Caco-2 (cell line): Measurements from ENCODE around the gene FGF5. TPM values are rescaled to one million over a fixed set of nuclear protein-coding genes. Genes with fewer than 3 reads are reported as not detected.

Source experiments
- BruUV-seq: library from RNA; stranded (reverse); fragments of 400-500 nt; replicated peaks from 2 replicates; lab custom pipeline; 2021; lab: Mats Ljungman, UMichigan
- CTCF ChIA-PET: fragments of 300-600 bp; sonication (Branson Sonifier 250); formaldehyde crosslinking; loops from one replicate; lab custom pipeline; 2022; ENCODE audit warnings: antibody characterized with exemption; lab: Charles Lee
- POLR2A ChIA-PET: fragments of 300-600 bp; sonication (Branson Sonifier 250); formaldehyde crosslinking; loops from one replicate; lab custom pipeline; 2022; ENCODE audit warnings: antibody characterized with exemption; lab: Charles Lee
- DNase-seq, 2 experiments: peaks; one replicate each; pipeline versions ENCODE4 v3.0.0 to v3.0.0-alpha.2; 2020 to 2022
- H3K27me3 ChIP-seq: replicated peaks from 2 replicates; pipeline ENCODE4 v1.6.0; 2011; ENCODE audit warnings: low read length; ENCODE audit not compliant: control insufficient read depth, insufficient read depth
- H3K36me3 ChIP-seq: 2 replicates; pipeline ENCODE4 v1.5.1; 2011; ENCODE audit warnings: low read length; ENCODE audit not compliant: control insufficient read depth, insufficient read depth
- H3K4me1 ChIP-seq: fragments of 250-450 bp; sonication (Bioruptor Pico); 2 replicates; pipeline ENCODE4 v1.5.1; 2020; ENCODE audit warnings: mild to moderate bottlenecking
- H3K4me3 ChIP-seq: 2 replicates; pipeline ENCODE4 v1.5.1; 2011; ENCODE audit warnings: low read depth, mild to moderate bottlenecking, control low read depth, low read length
- H3K9me3 ChIP-seq: fragments of 250-450 bp; sonication (Bioruptor Pico); 2 replicates; pipeline ENCODE4 v1.5.1; 2020; ENCODE audit warnings: mild to moderate bottlenecking, moderate library complexity
- H3K27ac Mint-ChIP-seq: one replicate; pipeline ENCODE4 v1.8.0; 2022; ENCODE audit warnings: mixed read lengths; ENCODE audit not compliant: unreplicated experiment
- H3K27me3 Mint-ChIP-seq: one replicate; pipeline ENCODE4 v1.8.0; 2022; ENCODE audit warnings: mixed read lengths; ENCODE audit not compliant: insufficient read depth, unreplicated experiment
- H3K36me3 Mint-ChIP-seq: one replicate; pipeline ENCODE4 v1.8.0; 2022; ENCODE audit warnings: mild to moderate bottlenecking, mixed read lengths; ENCODE audit not compliant: insufficient read depth, unreplicated experiment
- H3K4me1 Mint-ChIP-seq: one replicate; pipeline ENCODE4 v1.8.0; 2022; ENCODE audit warnings: low read depth, mixed read lengths; ENCODE audit not compliant: unreplicated experiment
- H3K4me3 Mint-ChIP-seq: one replicate; pipeline ENCODE4 v1.8.0; 2022; ENCODE audit warnings: mild to moderate bottlenecking, moderate library complexity, mixed read lengths; ENCODE audit not compliant: unreplicated experiment
- H3K9me3 Mint-ChIP-seq: one replicate; pipeline ENCODE4 v1.8.0; 2022; ENCODE audit warnings: mixed read lengths; ENCODE audit not compliant: unreplicated experiment
- CTCF ChIP-seq, 2 experiments: fragments of 200-600 bp in 1 of 2; IDR thresholded peaks; 1 replicate in 1 of 2; 2 replicates in 1 of 2; pipeline versions ENCODE4 v1.5.1 to v1.8.0; 2011 to 2022; ENCODE audit warnings: antibody characterized with exemption in 1 of 2, control low read depth in 1 of 2, inconsistent platforms in 1 of 2, low read depth in 1 of 2, low read length in 1 of 2, mild to moderate bottlenecking in 1 of 2, moderate library complexity in 1 of 2; ENCODE audit not compliant: insufficient read depth in 1 of 2, severe bottlenecking in 1 of 2, unreplicated experiment in 1 of 2
- intact Hi-C: fragments of 100-400 bp; cut with micrococcal nuclease; formaldehyde crosslinking; loops from one replicate; pipeline ENCODE4 v1.10.0; 2022; ENCODE audit not compliant: unreplicated experiment
- total RNA-seq: library from RNA; stranded (reverse); gene quantifications from 2 replicates; pipeline ENCODE4 v1.2.3, GENCODE V29; 2022

FGF5 gene
- total RNA-seq, 1 experiment from 2014 or later = not detected

- no peaks in the 10 kb centered on the region for H3K4me1 Mint-ChIP-seq
These were observed 1.6 kb upstream of the FGF5 start for GRCh38 chr4:80264825-80265224.

GRCh38 chr4:80265571-80266252 is 752 bp upstream of the FGF5 start:
- DNase-seq = no peak
- POLR2A ChIA-PET = no interaction called here
- H3K4me3 Mint-ChIP-seq = no peak overlapping the region
- TF ChIP-seq CTCF (IDR thresholded peaks at IDR 0.05; ENCODE audit: insufficient read depth in 1 of 2, low read depth in 1 of 2, low read length in 1 of 2, severe bottlenecking in 1 of 2, unreplicated experiment in 1 of 2) = no peak
- CTCF ChIA-PET = no interaction called here
- intact Hi-C loops = no loop called here
- H3K36me3 Mint-ChIP-seq = no peaks in the 10 kb centered on the region
- no peak overlapping the region for H3K27ac Mint-ChIP-seq
- Histone ChIP-seq H3K4me3 (no peak overlapping the region), H3K27me3 (no peaks in the 10 kb centered on the region), H3K9me3 (no peaks in the 10 kb centered on the region), H3K4me1 (no peaks in the 10 kb centered on the region), H3K36me3 (no peaks in the 10 kb centered on the region)
- no TSS peak for BruUV-seq
- no peaks in the 10 kb centered on the region for H3K9me3 Mint-ChIP-seq
- peaks cover 4% of the 10 kb centered on the region for H3K27me3 Mint-ChIP-seq
- no peaks in the 10 kb centered on the region for H3K4me1 Mint-ChIP-seq

More at GRCh38 chr4:80264825-80265224, 1.6 kb upstream of the FGF5 start:
- no peak overlapping the region for H3K27ac Mint-ChIP-seq
- intact Hi-C loops = no loop called here
- Histone ChIP-seq H3K27me3 (no peaks in the 10 kb centered on the region), H3K36me3 (no peaks in the 10 kb centered on the region), H3K4me3 (no peak overlapping the region), H3K9me3 (no peaks in the 10 kb centered on the region), H3K4me1 (no peaks in the 10 kb centered on the region)
- TF ChIP-seq CTCF (IDR thresholded peaks at IDR 0.05; ENCODE audit: insufficient read depth in 1 of 2, low read depth in 1 of 2, low read length in 1 of 2, severe bottlenecking in 1 of 2, unreplicated experiment in 1 of 2) = no peak
- H3K36me3 Mint-ChIP-seq = no peaks in the 10 kb centered on the region
- no peak overlapping the region for H3K4me3 Mint-ChIP-seq
- ChIA-PET POLR2A (no interaction called here), CTCF (no interaction called here)
- DNase-seq = no peak
- no peaks in the 10 kb centered on the region for H3K9me3 Mint-ChIP-seq
- H3K27me3 Mint-ChIP-seq = peaks cover 4% of the 10 kb centered on the region
- no TSS peak for BruUV-seq

GRCh38 chr4:80266902-80267380 is 477 bp downstream of the FGF5 start:
- no peak for DNase-seq
- ChIA-PET CTCF (no interaction called here), POLR2A (no interaction called here)
- intact Hi-C loops = no loop called here
- Histone ChIP-seq H3K9me3 (no peaks in the 10 kb centered on the region), H3K4me1 (no peaks in the 10 kb centered on the region), H3K36me3 (no peaks in the 10 kb centered on the region), H3K27me3 (no peaks in the 10 kb centered on the region), H3K4me3 (no peak overlapping the region)
- no TSS peak for BruUV-seq
- H3K36me3 Mint-ChIP-seq = no peaks in the 10 kb centered on the region
- no peaks in the 10 kb centered on the region for H3K9me3 Mint-ChIP-seq
- no peaks in the 10 kb centered on the region for H3K4me1 Mint-ChIP-seq
- peaks cover 4% of the 10 kb centered on the region for H3K27me3 Mint-ChIP-seq
- no peak overlapping the region for H3K4me3 Mint-ChIP-seq
- H3K27ac Mint-ChIP-seq = no peak overlapping the region
- TF ChIP-seq CTCF (IDR thresholded peaks at IDR 0.05; ENCODE audit: insufficient read depth in 1 of 2, low read depth in 1 of 2, low read length in 1 of 2, severe bottlenecking in 1 of 2, unreplicated experiment in 1 of 2) = no peak
